Kidney capillary endothelial cell (primary cell): ENCODE measurements around the gene INPP5F.

Experiments
- DNase-seq: peaks from one replicate; pipeline ENCODE4 v3.0.0-alpha.2; 2018; ENCODE audit warnings: low spot score

The INPP5F gene, protein sequence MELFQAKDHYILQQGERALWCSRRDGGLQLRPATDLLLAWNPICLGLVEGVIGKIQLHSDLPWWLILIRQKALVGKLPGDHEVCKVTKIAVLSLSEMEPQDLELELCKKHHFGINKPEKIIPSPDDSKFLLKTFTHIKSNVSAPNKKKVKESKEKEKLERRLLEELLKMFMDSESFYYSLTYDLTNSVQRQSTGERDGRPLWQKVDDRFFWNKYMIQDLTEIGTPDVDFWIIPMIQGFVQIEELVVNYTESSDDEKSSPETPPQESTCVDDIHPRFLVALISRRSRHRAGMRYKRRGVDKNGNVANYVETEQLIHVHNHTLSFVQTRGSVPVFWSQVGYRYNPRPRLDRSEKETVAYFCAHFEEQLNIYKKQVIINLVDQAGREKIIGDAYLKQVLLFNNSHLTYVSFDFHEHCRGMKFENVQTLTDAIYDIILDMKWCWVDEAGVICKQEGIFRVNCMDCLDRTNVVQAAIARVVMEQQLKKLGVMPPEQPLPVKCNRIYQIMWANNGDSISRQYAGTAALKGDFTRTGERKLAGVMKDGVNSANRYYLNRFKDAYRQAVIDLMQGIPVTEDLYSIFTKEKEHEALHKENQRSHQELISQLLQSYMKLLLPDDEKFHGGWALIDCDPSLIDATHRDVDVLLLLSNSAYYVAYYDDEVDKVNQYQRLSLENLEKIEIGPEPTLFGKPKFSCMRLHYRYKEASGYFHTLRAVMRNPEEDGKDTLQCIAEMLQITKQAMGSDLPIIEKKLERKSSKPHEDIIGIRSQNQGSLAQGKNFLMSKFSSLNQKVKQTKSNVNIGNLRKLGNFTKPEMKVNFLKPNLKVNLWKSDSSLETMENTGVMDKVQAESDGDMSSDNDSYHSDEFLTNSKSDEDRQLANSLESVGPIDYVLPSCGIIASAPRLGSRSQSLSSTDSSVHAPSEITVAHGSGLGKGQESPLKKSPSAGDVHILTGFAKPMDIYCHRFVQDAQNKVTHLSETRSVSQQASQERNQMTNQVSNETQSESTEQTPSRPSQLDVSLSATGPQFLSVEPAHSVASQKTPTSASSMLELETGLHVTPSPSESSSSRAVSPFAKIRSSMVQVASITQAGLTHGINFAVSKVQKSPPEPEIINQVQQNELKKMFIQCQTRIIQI

DNA sequence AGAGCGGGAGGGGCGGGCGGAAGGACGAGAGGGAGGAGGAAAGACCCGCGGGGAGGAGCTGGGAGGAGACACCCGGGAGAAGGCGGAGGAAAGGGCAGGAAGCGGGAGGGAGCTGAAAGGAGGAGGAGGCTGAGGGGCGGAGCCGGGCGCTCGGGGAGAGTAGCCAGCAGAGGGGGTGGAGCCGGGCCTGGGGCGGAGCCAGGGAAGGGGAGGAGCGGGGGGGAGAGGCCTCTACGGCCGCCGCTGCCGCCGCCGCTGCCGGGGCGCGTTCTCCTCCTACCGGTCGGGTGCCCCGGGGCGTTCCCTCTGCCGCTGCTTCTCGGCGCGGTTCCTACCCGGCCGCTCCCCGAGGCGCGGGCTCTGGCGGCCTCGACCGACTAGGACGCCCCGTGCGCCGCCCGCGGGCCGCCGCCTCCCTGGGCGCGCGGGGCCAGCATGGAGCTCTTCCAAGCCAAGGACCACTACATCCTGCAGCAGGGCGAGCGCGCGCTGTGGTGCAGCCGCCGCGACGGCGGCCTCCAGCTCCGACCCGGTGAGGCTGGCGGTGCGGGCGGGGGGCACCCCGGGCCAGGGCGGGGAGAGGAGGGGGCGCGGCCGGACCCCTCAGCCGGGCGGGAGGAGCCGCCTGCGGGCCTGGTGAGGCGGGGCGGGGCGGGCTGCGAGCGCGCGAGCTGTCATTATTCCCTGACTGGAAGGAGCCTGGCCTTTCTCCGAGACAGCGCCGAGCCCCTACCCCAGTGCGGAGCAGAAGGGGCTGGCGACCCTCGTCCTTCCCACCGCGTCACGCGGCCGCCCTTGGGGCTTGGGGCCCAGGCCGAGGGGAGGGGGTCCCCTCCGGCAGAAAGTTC is at the start of gene INPP5F:
INPP5F (plus strand) TSS at position 223 of the 848 bp plus-strand sequence; CDS start at position 436, 213 bp downstream.
- DNase-seq: peak; percentile 99

DNA sequence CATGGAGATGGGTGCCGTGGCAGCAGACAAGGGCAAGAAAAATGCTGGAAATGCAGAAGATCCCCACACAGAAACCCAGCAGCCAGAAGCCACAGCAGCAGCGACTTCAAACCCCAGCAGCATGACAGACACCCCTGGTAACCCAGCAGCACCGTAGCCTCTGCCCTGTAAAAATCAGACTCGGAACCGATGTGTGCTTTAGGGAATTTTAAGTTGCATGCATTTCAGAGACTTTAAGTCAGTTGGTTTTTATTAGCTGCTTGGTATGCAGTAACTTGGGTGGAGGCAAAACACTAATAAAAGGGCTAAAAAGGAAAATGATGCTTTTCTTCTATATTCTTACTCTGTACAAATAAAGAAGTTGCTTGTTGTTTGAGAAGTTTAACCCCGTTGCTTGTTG is 48.7 kb upstream of the INPP5F start:
- DNase-seq: no peak

DNA sequence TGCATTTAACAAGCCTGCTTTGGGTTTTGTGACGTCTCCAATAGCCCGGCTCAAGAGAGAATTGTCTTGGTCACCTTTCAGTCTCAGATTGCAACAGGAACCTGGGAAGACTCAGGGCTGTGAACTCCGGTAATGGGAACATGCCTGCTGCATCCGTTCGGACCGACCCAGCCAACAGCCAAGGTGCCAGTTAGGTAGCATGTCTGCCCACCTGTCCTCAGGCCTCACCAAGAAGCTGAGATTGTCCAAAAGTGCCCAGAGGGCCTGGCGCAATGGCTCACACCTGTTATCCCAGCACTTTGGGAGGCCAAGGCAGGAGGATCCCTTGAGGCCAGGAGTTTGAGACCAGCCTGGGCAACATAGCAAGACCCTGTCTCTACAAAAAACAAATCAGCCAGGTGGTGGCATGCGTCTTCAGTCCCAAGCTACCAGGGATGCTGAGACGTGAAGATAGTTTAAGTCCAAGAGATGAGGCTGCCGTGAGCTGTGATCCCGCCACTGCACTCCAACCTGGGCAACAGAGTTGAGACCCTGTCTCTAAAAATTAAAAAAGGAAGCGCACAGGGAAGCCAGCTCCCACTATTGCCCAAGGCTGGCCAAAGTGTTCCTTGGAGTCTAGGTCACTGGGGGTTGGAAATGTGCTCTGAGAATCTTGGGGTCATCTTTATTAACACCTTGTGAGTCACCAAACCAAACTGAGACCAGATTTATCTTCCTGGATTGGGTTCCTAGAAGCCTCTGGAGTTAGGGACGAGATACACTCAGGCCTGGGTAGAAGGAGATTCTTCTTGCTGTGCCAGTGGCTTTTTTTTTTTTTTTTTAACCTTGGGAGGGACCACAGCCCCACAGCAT is 47.7 kb upstream of the INPP5F start:
- no peak for DNase-seq

DNA sequence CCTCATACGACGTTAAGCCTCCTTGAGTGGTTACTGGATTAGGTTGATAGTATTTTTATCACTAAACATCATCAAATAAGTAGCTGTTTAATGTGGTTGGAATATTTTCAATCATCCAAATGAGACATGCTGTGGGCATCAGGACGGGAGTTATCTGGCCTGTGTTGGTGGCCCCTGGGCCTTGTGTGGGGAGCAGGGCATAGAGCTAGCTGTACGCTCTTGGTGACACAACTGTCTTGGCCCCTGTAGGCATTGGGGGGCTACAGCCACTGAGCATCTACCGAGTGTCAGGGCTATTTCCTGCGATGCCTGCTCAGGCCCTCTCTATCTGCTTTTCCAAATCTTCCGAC is 46.4 kb upstream of the INPP5F start:
- DNase-seq: no peak

DNA sequence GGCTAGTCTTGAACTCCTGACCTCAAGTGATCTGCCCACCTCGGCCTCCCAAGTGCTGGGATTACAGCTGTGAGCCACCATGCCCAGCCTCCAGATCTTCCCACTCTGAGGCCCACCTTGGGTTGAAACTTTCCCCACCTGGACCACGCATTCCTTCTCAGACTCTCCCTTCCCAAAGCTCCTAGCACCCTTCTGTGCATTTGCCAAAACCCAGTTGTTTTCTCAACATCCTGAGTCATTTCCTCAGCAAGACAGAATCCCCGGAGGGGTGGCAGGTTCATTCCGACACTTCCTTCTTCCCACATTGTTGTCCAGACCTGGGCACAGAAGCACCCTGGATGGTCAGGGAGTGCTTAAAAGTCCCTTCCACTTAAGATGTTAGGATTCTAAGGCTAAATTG is 45.8 kb upstream of the INPP5F start:
- peak; percentile 76 for DNase-seq

DNA sequence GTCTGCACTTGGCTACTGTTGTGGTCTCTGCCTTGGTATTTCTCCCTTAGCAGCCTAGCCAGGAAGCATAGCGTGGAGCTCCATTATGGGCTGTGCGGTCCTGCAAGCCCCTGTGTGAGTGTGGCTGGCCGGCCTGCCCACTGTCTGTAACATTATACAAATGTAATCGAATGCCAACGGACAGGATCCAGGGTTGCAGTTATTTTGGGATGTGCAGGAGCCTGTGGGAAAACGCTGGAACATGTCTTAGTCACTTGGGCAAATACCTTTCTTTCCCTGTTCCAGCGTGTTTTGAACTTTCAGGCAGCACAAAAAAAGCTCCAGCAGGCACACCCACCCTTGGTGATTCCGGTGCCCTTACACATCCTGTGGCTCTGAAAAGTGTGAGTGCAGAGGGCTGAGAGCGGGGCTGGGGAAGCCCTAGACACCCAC is 45.2 kb upstream of the INPP5F start:
- peak; percentile 24 for DNase-seq

DNA sequence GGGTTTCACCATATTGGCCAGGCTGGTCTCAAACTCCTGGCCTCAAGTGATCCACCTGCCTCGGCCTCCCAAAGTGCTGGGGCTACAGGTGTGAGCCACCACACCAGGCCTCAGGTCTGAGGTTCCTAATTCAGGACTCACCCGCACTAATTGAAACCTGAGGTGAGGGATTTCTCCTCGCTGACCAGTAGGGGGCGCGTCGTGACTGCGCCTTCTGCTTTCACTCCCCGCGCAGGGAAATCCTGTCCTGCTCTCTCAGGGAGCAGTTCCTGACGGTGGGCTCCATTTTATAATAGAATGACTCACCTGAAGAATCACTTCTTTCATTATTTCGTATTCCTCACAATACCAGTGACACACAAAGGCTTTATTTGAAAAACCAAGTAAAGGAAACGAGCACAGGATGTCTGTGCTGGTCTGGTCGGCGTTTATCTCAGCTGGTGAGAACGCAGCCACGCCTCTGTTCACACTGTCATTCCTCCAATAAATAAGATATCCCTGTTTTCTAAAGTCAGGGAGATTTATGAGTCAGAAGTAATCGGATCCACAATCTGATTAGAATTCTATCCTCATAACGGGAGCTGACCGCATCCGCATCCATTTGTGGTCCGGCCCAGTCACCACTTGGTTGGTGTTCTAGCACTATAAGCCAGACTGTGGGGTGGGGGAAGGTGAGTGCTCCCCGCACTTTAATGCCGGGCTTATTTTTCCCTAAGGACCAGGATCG is 39.2 kb upstream of the INPP5F start:
- DNase-seq: peak; percentile 99

DNA sequence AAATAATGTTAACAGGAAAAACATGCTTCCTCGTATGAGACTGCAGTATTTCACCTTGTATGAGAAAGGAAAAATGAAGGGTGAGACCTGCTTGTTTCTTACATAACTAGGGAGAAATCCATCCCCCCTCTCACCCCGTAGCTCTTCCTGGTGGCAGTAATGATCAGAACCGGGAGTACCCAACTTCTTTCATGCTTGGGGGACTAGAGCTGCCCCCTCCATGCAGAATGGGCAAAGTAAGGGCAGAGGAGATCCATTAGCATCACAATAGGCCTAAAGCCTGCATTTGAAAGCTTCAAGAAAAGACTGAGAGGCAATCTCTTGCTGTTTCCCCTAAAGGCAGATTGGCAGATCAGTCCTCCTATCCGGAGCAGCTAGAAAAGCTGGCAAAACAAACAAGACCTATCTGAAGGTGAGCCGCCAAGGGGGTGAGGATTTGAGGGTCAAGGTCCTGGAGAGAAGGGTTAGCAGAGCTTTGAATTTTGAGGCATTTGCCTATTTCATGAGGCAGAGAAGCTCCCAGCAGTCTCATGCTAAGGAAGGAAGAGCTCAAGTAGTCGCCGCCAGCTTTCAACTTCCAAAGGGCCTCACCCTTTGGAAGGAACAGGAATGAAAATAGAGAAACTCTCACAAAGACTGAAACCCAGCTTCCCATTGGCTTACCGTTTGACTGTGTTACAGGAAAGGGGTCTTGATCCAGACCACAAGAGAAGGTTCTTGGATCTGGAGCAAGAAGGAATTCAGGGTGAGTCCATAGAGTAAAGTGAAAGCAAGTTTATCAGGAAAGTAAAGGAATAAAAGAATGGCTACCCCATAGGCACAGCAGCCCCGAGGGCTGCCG is 38.4 kb upstream of the INPP5F start:
- DNase-seq: peak; percentile 38

DNA sequence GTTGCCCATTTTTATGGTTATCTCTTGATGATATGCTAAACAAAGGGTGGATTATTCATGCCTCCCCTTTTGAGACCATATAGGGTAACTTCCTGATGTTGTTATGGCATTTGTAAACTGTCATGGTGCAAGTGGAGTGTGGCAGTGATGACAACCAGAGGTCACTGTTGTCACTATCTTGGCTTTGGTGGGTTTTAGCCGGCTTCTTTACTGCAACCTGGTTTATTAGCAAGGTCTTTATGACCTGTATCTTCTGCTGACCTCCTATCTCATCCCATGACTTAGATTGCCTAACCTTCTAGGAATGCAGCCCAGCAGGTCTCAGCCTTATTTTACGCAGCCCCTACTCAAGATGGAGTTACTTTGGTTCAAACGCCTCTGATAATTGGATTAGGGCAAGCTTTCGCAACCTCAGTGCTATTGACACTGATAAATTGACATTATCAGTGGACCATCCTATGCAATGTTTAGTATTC is 37.8 kb upstream of the INPP5F start:
- peak; percentile 42 for DNase-seq

DNA sequence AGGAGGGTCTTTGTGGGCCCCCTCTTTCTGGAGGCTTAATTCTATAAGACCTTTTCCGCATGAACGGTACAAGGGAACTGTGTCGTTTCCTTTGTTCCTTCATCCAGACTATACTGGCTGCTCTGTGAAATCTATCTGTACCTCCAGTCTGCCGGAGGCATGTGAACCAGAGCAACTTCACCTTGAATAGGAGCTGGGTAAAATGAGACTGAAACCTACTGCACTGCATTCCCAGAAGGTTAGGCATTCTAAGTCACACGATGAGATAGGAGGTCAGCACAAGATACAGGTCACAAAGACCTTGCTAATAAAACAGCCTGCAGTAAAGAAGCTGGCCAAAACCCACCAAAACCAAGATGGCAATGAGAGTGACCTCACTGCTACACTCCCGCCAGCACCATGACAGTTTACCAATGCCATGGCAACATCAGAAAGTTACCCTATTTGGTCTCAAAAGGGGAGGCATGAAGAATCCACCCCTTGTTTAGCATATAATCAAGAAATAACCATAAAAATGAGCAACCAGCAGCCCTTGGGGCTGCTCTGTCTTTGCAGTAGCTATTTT is 36.8 kb upstream of the INPP5F start:
- DNase-seq: no peak

DNA sequence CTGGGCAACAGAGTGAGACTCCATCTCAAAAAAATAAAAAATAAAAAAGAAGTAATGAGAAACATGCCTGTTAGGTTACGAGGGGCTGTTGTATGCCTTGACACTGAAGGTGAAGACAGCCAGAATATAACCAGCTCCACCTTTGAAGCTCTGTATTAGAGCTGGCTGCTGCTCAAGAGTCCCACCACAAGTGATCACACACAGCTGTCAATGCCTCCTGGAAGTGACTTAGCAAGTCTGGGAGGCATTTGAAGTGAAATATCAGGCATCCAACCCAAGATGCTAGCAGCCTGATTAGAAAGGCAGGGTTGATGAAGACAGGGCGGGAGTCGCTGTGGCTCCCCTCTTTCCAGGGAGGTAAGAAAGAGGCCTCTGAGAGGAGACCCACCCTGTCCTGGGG is 34.1 kb upstream of the INPP5F start:
- DNase-seq: no peak

DNA sequence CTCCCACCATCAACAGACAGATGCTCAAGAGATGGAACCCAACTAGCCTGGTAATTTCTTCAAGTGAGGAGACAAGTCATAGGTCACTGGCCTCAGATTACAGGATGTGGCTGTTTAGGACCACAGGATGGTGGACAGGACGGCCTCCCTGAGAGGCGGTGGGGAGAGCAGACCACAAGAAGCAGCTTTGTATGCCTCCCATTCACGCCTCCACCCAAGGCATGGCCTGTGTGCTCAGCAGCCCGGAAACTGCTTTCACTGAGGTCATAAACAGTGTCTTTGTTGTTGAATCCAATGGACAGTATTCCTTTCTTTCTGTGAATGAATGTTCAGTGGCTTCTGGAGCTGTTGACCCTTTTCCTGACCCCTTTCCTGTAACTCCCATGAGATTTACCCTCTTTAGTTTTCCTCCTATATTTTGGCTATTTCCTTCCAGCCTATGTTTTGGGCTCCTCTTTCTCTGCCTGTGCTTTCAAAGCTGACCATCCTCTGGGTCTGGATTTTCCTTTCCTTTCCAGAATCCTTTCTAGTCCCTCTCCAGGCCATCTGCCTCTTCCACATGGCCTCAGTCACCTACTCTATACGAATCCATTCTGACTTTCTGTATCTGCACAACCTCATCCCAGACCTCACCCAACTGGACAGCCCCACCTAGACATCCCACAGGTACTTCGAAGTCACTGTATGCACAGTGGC is 32.4 kb upstream of the INPP5F start:
- peak; percentile 41 for DNase-seq

DNA sequence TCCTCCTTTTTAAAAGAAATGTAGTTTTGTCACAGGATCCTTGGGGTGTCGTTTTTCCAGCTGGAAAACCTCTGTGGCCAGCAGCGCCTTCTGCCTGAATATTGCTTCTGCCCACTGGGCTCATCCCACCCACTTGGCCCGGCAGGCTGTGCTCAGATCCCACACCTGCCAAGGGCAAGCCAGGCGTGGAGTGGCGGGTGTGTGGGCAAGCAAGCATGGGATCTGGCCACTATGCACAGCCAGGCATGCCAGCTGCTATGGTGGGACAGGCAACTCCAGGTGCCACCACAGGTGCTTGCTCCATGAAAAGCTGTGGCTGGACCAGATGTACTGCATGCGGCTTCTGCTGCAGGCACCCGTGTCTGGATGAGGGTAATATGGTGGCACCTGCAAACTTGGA is 31.2 kb upstream of the INPP5F start:
- no peak for DNase-seq

DNA sequence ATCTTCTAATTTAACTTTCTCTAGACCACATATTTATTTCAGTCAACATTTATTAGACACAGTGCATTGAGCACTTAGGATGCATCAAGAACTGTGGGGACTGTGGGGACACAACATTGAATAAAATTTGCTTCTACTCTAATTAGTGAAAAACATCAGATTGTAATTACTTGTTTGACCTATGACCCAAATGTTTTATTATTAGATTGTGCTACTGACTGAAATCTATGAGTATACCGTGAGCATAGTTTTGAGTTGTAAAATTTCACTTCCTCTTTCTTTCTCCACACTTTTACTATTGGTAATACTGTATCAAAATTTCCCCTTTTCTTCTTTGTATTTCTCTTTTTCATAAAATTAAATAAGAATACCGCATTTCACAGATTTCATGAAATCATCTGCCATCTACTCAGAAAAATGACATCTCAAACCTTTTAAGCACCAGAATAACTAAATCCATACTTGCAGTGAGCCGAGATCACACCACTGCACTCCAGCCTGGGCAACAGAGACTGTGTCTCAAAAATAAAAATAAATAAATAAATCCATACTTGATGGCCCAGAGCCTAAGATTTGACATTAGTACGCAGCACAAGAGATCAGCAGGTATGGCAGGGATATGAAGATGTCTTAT is 25.4 kb upstream of the INPP5F start:
- DNase-seq: no peak

DNA sequence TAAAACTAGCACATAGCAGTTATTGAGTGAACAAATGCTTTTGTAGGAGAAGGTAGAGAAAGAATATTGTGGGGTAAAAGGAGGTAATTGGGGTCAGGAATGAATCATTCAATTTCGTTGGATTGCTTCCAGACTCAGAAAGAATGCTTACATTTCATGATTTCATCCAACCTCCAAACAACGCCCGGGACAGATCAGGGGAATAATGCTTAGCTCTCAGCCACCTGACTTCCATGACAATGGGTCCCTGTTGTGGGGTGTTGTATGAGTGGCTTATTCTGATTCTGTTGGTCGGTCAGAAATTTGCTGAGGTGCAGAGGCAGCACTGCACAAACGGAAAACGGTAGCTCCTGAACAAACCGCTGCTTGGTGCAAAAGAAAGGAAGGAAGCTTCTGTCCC is 24.0 kb upstream of the INPP5F start:
- no peak for DNase-seq

DNA sequence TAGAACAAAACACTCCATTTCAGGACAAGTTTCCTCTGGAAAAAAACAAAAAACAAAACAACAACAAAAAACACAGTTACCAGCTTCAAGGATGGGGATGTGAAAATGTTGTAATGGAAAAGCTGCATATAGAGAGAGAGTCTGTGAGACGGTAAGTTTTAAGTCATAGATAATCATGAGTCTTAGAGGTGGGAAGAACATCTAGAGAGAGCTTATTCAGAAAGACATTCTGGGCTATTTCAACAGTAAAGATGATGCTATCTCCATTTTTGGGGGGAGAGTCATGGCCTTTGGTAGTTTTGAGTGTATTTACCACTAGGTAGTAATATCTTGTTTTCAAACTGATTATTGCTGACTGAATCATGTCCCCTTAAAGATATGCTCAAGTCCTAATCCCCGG is 23.3 kb upstream of the INPP5F start:
- DNase-seq: no peak

DNA sequence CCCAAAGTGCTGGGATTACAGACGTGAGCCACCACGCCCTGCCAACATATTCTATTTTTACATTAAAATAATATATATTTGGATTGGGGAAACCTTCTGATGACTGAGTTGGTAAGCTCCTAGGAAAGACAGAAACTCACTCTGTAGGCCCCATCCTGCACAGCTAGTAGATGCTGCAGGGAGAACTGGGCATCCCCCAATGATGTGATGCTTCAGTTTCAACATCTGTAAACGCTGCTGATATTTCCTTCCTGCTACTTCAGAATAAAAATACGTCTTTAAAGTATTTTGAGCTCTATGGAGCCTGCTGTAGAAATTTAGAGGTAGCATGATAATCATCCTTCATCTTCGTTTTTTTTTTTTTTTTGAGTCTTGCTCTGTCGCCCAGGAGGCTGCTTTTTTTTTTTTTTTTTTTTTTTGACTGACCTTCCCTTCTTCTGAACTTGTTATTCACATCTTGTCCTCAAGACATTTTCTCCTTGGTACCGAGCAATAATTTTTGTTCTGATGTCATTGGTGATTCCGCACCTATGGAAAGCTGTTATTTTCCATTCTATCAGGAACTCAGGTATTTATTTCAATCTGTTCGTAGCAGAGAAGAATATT is 21.8 kb upstream of the INPP5F start:
- DNase-seq: no peak
